Activated CD8-positive, alpha-beta memory T cell treated with anti-CD3 and anti-CD28 coated beads, Interleukin-2, amount 50 U/mL, for 24 hours (primary cell): Measurements from ENCODE around the gene PRM3.

Experiments used
- DNase-seq: peaks from one replicate; pipeline ENCODE4 v3.0.0-alpha.2; 2020; ENCODE audit errors: extremely low read depth

The PRM3 gene

DNA sequence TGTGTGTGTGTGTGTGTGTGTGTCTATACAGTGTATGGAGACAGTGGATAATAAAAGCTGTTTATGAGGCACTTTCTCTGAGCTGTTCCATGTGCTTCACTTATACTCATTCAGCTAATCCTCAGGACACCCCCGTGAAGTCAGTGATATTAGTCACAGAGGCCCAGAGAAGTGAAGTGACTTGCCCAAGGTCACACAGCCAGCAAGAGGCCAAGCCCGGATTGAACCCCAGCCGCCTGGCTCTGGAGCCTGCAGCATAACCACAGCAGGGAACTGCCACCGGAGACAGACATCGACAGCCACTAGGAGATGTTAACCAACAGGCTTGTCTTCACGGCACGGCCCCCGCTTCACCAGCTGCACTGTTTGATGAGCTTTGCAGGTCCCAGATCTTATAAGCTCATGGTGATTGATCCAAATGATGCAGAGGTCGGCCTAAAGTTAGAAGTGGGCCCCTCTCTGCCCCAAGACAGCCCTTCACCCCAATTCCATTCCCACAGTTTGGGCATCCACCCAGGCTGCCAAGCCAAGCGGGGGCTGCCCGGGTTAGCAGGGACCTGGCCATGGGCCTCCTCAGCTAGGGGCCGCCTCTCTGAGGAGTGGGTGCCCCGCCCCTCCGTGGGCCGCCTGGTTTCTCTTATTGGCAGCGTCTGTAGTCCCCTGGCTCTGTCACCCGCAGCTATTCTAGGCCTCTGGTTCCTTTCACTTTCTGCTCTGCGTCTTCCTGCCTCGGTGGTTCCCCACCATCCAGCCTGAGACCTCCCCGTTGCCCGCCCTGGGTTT, 48.3 kb downstream of the PRM3 start:
- peak; percentile 77 for DNase-seq

DNA sequence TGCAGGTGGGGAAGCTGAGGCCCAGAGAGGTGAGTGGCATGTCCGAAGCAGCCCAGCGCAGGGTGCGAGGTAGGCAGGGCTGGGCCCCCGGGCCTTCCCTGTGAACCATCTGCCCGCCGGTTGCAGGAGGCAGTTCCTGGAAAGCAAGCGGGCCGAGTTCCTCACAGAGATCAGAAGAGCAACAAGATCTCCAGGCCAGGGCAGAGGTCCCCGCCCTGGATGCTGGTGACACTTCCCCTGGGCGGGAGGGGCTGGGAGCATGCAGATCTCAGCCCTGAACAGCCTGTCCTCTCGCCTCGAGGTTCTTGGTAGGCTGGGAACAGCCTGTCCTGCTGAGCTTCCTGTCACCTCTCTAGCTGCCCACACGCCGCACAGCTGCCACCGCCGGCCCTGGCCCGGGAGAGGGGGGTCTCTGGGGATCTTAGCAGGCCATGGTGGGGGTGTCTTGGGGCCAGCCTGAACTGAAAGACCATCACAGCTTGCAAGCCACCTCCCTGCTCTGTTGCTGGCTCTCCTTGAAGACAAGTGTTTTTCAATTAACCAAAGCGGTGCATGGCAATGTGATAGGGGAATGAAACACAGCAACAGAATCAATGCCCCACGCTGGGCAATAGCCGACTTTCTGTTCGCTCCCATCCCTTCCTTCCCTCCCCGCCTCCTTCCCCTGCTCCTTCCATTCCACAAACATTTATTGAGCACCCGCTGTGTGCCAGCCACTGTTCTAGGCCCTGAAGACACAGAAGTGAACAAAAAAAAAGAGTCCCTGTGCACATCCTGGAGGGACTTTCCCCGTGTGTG, 49.1 kb downstream of the PRM3 start:
- peak; percentile 29 for DNase-seq
